ENCODE results near the gene TNFRSF1B. TPM values are rescaled to one million over a fixed set of nuclear protein-coding genes. Genes with fewer than 3 reads are reported as not detected.

Gene TNFRSF1B
- total RNA-seq, 2 donors from 2014 or later = 95.4 to 130 TPM

DNA sequence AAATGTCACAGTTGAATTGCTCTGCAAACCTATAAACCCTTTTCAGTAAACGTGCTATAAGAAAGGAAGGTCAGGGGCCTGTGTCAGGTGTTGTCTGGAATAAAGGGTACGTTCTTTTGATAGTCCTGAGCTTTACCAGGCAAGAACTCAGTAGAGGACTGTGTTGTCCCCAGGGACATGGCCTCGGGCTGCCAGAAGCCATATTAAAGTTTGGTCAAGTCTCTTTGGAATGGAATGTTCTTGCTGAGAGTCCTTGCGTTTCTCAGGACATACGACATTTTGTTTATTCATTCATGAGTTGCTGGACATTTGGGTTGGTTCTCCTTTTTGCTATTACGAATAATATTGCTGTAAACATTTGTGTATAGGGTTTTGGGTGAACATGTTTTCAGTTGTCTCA, 79.8 kb downstream of the TNFRSF1B start:
- no peak for ATAC-seq (replicated peaks in 1 of 2)
- no peak for DNase-seq
- H3K4me1 Mint-ChIP-seq (ENCODE audit: low read depth) = no peaks in the 10 kb centered on the region
- peaks cover 5 to 12% of the 10 kb centered on the region in 2 donors for H3K36me3 Mint-ChIP-seq (ENCODE audit: insufficient read depth in 2 of 2)
- H3K27ac Mint-ChIP-seq = no peak overlapping the region
- H3K4me3 Mint-ChIP-seq = no peak overlapping the region
- H3K9me3 Mint-ChIP-seq = no peaks in the 10 kb centered on the region
- no peaks in the 10 kb centered on the region for H3K27me3 Mint-ChIP-seq (ENCODE audit: low read depth)

GRCh38 chr1:12249181-12249580, 82.4 kb downstream of the TNFRSF1B start:
- Mint-ChIP-seq H3K27ac (no peak overlapping the region), H3K4me3 (no peak overlapping the region), H3K36me3 (ENCODE audit: insufficient read depth in 2 of 2) (peaks cover 5 to 11% of the 10 kb centered on the region in 2 donors), H3K9me3 (no peaks in the 10 kb centered on the region), H3K27me3 (ENCODE audit: low read depth) (no peaks in the 10 kb centered on the region), H3K4me1 (ENCODE audit: low read depth) (no peaks in the 10 kb centered on the region)
- no peak for ATAC-seq (replicated peaks in 1 of 2)
- no peak for DNase-seq

DNA sequence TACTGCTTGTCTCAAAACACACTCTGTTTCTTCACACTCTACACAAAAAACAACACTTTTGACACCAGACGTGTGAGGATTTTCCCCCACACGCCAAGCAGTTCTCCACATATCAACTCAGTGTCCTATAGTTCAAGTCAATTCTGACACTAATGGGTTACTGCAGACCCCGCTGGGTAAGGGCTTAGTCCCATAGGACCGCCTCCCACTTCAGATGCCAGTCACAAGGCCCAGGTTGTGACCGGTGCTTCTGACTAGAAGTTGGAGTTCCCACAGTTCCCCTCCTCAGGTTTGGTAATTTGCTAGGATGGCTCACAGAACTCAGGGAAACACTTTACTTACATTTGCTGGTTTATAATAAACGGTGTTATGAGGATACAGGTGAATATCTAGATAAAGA, 83.0 kb downstream of the TNFRSF1B start:
- Mint-ChIP-seq H3K9me3 (no peaks in the 10 kb centered on the region), H3K36me3 (ENCODE audit: insufficient read depth in 2 of 2) (peaks cover 5 to 10% of the 10 kb centered on the region in 2 donors), H3K4me3 (no peak overlapping the region), H3K27me3 (ENCODE audit: low read depth) (no peaks in the 10 kb centered on the region), H3K27ac (no peak overlapping the region), H3K4me1 (ENCODE audit: low read depth) (no peaks in the 10 kb centered on the region)
- ATAC-seq (replicated peaks in 1 of 2) (no peak), DNase-seq (no peak)

DNA sequence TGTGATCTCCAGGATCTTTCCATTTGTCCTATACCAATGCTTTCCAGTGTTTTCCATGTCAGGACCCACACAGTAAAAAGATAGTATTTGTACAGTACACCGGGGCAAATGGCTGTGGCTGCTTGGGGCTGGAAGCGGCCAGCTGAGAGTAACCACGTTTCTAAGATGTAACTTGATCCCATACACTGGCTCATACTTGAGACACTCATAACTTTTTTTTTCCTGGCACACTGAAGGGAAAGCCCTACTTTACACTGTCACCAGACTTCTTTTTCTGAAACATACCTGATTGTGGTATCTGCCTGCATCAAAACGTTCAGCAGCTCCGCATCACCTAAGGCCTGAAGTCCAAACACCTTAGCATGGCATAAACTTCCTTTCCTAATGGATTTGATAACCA, 84.7 kb downstream of the TNFRSF1B start:
- DNase-seq (no peak), ATAC-seq (replicated peaks in 1 of 2) (no peak)
- H3K36me3 Mint-ChIP-seq (ENCODE audit: insufficient read depth in 2 of 2) = peaks cover 3 to 5% of the 10 kb centered on the region in 2 donors
- no peaks in the 10 kb centered on the region for H3K9me3 Mint-ChIP-seq
- H3K27me3 Mint-ChIP-seq (ENCODE audit: low read depth) = no peaks in the 10 kb centered on the region
- H3K4me1 Mint-ChIP-seq (ENCODE audit: low read depth) = no peaks in the 10 kb centered on the region
- no peak overlapping the region for H3K4me3 Mint-ChIP-seq
- no peak overlapping the region for H3K27ac Mint-ChIP-seq

GRCh38 chr1:12255913-12256312, 89.1 kb downstream of the TNFRSF1B start:
- Mint-ChIP-seq H3K36me3 (ENCODE audit: insufficient read depth in 2 of 2) (peaks cover 7 to 8% of the 10 kb centered on the region in 2 donors), H3K27me3 (ENCODE audit: low read depth) (no peaks in the 10 kb centered on the region), H3K4me3 (no peak overlapping the region), H3K9me3 (no peaks in the 10 kb centered on the region), H3K4me1 (ENCODE audit: low read depth) (peaks cover 7% of the 10 kb centered on the region), H3K27ac (no peak overlapping the region)
- no peak for DNase-seq
- no peak for ATAC-seq (replicated peaks in 1 of 2)

GRCh38 chr1:12258272-12258671, 91.5 kb downstream of the TNFRSF1B start:
- H3K9me3 Mint-ChIP-seq = no peaks in the 10 kb centered on the region
- H3K4me1 Mint-ChIP-seq (ENCODE audit: low read depth) = peaks cover 7% of the 10 kb centered on the region
- H3K36me3 Mint-ChIP-seq (ENCODE audit: insufficient read depth in 2 of 2) = peaks cover 6 to 19% of the 10 kb centered on the region in 2 donors
- ATAC-seq (replicated peaks in 1 of 2) = no peak
- H3K27ac Mint-ChIP-seq = no peak overlapping the region
- H3K27me3 Mint-ChIP-seq (ENCODE audit: low read depth) = no peaks in the 10 kb centered on the region
- no peak for DNase-seq
- no peak overlapping the region for H3K4me3 Mint-ChIP-seq

Other genes with a start within 250 kb of the TNFRSF1B start
- gene KIAA2013, start 240.6 kb upstream of the TNFRSF1B start, total RNA-seq = 10 to 100 TPM; 25.3 to 26.9 TPM
- 10 to 100 TPM; 13.5 to 13.6 TPM for gene PLOD1, start 232.3 kb upstream of the TNFRSF1B start, total RNA-seq
- 10 to 100 TPM; 54.8 to 66.1 TPM for gene MFN2, start 186.5 kb upstream of the TNFRSF1B start, total RNA-seq
- gene MIIP, start 147.5 kb upstream of the TNFRSF1B start, total RNA-seq = 10 to 100 TPM; 67.3 to 80.3 TPM
- gene TNFRSF8, start 103.7 kb upstream of the TNFRSF1B start, total RNA-seq = 10 to 100 TPM; 39.5 to 63.5 TPM
- gene VPS13D, start 63.0 kb downstream of the TNFRSF1B start, total RNA-seq = 10 to 100 TPM; 36.0 to 40.5 TPM